Esophagus squamous epithelium (tissue), 5 donors: ENCODE measurements around the gene FSTL4. TPM values are rescaled to one million over a fixed set of nuclear protein-coding genes. Genes with fewer than 3 reads are reported as not detected.

ENCODE experiments used
- DNase-seq: peaks from one replicate; lab custom pipeline; 2025; lab: John Stamatoyannopoulos, UW
- H3K27ac ChIP-seq, 4 donors: fragments of 200-600 bp; sonication (generic); one replicate each; pipeline ENCODE4 v1.5.1; 2016 to 2019; ENCODE audit warnings: mild to moderate bottlenecking in 1 of 4
- H3K27me3 ChIP-seq, 4 donors: fragments of 200-600 bp; sonication (generic); 1 replicate in 3 of 4; 2 replicates in 1 of 4; pipeline versions ENCODE4 v1.5.1 to v1.6.0; 2017 to 2021; ENCODE audit warnings: antibody characterized with exemption in 1 of 4
- H3K36me3 ChIP-seq, 3 donors: fragments of 200-600 bp; sonication (generic); one replicate each; pipeline ENCODE4 v1.5.1; 2016 to 2019
- H3K4me1 ChIP-seq, 3 donors: fragments of 200-600 bp; sonication (generic); one replicate each; pipeline ENCODE4 v1.5.1; 2017 to 2019
- H3K4me3 ChIP-seq, 4 donors: fragments of 200-600 bp; sonication (generic); 1 replicate in 3 of 4; 2 replicates in 1 of 4; pipeline ENCODE4 v1.5.1; 2016 to 2019; ENCODE audit warnings: mild to moderate bottlenecking in 2 of 4, moderate library complexity in 1 of 4
- H3K9me3 ChIP-seq, 3 donors: fragments of 200-600 bp; sonication (generic); one replicate each; pipeline ENCODE4 v1.5.1; 2016 to 2019
- CTCF ChIP-seq, 6 experiments: fragments of 450-650 bp in 4 of 6; fragments of 200-600 bp in 2 of 6; sonication (generic) in 2 of 6; IDR thresholded peaks; one replicate each; pipeline ENCODE4 v1.5.1; 2016 to 2019; ENCODE audit warnings: antibody characterized with exemption in 6 of 6, mild to moderate bottlenecking in 4 of 6, moderate library complexity in 4 of 6
- POLR2A ChIP-seq, 4 donors: fragments of 450-650 bp; IDR thresholded peaks; one replicate each; pipeline ENCODE4 v1.6.1; 2017; ENCODE audit warnings: antibody characterized with exemption in 4 of 4, mild to moderate bottlenecking in 4 of 4, moderate library complexity in 3 of 4
- WGBS, 2 donors: methylation state at CpG; one replicate each; pipeline ENCODE4 v1.1.5; 2018; 5-methylcytosine and 5-hydroxymethylcytosine counted together
- intact Hi-C: fragments of 100-400 bp; cut with DNase I; formaldehyde crosslinking; loops from one replicate; pipeline ENCODE4 v1.15.0; 2022
- total RNA-seq, 4 donors: library from RNA; depleted of rRNA; stranded (reverse); fragments of >200 nt; gene quantifications; one replicate each; pipeline ENCODE4 v1.1.0, GENCODE V29; 2016
- donor health status: DM: yes; HTN: yes; CAD: no.

Gene FSTL4
- total RNA-seq, 4 donors from 2014 or later, result 0.53 to 4.1 (median 1.4) TPM

GRCh38 chr5:133459474-133460160 is 152.7 kb downstream of the FSTL4 start:
- 84 to 88% methylated on average over 7 of the region's 7 CpGs for WGBS, 2 donors
- no peak for TF ChIP-seq POLR2A (IDR thresholded peaks at IDR 0.05)
- TF ChIP-seq CTCF (IDR thresholded peaks at IDR 0.05), result no peak
- Histone ChIP-seq H3K9me3 (no peaks in the 10 kb centered on the region), H3K4me1 (peaks cover 0 to 24% (median 19%) of the 10 kb centered on the region in 3 donors), H3K36me3 (no peaks in the 10 kb centered on the region), H3K27me3 (no peaks in the 10 kb centered on the region), H3K27ac (no peak overlapping the region), H3K4me3 (no peak overlapping the region)
- no peak for DNase-seq
- intact Hi-C loops, result no loop called here

GRCh38 chr5:133458435-133458834 is 153.9 kb downstream of the FSTL4 start:
- Histone ChIP-seq H3K4me3 (no peak overlapping the region), H3K9me3 (no peaks in the 10 kb centered on the region), H3K36me3 (no peaks in the 10 kb centered on the region), H3K27me3 (no peaks in the 10 kb centered on the region), H3K4me1 (peaks cover 0 to 24% (median 19%) of the 10 kb centered on the region in 3 donors), H3K27ac (no peak overlapping the region)
- intact Hi-C loops, result no loop called here
- no peak for DNase-seq
- TF ChIP-seq CTCF (IDR thresholded peaks at IDR 0.05) (no peak), POLR2A (IDR thresholded peaks at IDR 0.05) (no peak)
- WGBS, 2 donors, result 60 to 95% methylated on average over 1 to 2 of the region's 2 CpGs

GRCh38 chr5:133457439-133458355 is 154.6 kb downstream of the FSTL4 start:
- Histone ChIP-seq H3K4me1 (peaks cover 0 to 24% (median 19%) of the 10 kb centered on the region in 3 donors), H3K4me3 (no peak overlapping the region), H3K27me3 (no peaks in the 10 kb centered on the region), H3K9me3 (no peaks in the 10 kb centered on the region), H3K27ac (no peak overlapping the region), H3K36me3 (no peaks in the 10 kb centered on the region)
- TF ChIP-seq CTCF (IDR thresholded peaks at IDR 0.05), result no peak
- TF ChIP-seq POLR2A (IDR thresholded peaks at IDR 0.05), result no peak
- DNase-seq, result no peak
- 50 to 56% methylated on average over 12 of the region's 12 CpGs for WGBS, 2 donors
- intact Hi-C loops, result no loop called here

GRCh38 chr5:133456933-133457402 is 155.4 kb downstream of the FSTL4 start:
- intact Hi-C loops, result no loop called here
- 32 to 40% methylated on average over 4 of the region's 4 CpGs for WGBS, 2 donors
- no peak overlapping the region for H3K27ac ChIP-seq
- H3K9me3 ChIP-seq, result no peaks in the 10 kb centered on the region
- no peaks in the 10 kb centered on the region for H3K27me3 ChIP-seq
- no peak for DNase-seq
- no peaks in the 10 kb centered on the region for H3K36me3 ChIP-seq
- no peak for TF ChIP-seq POLR2A (IDR thresholded peaks at IDR 0.05)
- TF ChIP-seq CTCF (IDR thresholded peaks at IDR 0.05), result no peak
- H3K4me3 ChIP-seq, result no peak overlapping the region
- H3K4me1 ChIP-seq, result peaks cover 0 to 24% (median 19%) of the 10 kb centered on the region in 3 donors

GRCh38 chr5:133455676-133456075 is 156.7 kb downstream of the FSTL4 start:
- peaks cover 0 to 24% (median 19%) of the 10 kb centered on the region in 3 donors for H3K4me1 ChIP-seq
- DNase-seq, result no peak
- TF ChIP-seq CTCF (IDR thresholded peaks at IDR 0.05) (no peak), POLR2A (IDR thresholded peaks at IDR 0.05) (no peak)
- no peak overlapping the region for H3K27ac ChIP-seq
- no peaks in the 10 kb centered on the region for H3K9me3 ChIP-seq
- intact Hi-C loops, result no loop called here
- no peak overlapping the region for H3K4me3 ChIP-seq
- no peaks in the 10 kb centered on the region for H3K36me3 ChIP-seq
- WGBS, 2 donors, result 41 to 73% methylated on average over 2 to 5 of the region's 5 CpGs
- no peaks in the 10 kb centered on the region for H3K27me3 ChIP-seq
